Hepatocyte (in vitro differentiated cells): ENCODE measurements around the gene HAS3.

Experiments used
- EZH2 ChIP-seq: fragments of 200-600 bp; sonication (generic); IDR thresholded peaks from 2 replicates; pipeline ENCODE4 v1.6.1; 2016; ENCODE audit warnings: antibody characterized with exemption, mild to moderate bottlenecking, borderline replicate concordance
- EZH2phosphoT487 ChIP-seq: fragments of 200-600 bp; sonication (generic); IDR thresholded peaks from one replicate; pipeline ENCODE4 v1.6.1; 2018; ENCODE audit warnings: antibody characterized with exemption, mild to moderate bottlenecking, low read depth, moderate library complexity; ENCODE audit not compliant: unreplicated experiment, severe bottlenecking
- TF ChIP-seq, protein P1 (sequence below): fragments of 200-600 bp; sonication (generic); IDR thresholded peaks from 2 replicates; pipeline ENCODE4 v1.5.1; 2016; ENCODE audit warnings: antibody characterized with exemption, mild to moderate bottlenecking; ENCODE audit not compliant: poor library complexity

DNA sequence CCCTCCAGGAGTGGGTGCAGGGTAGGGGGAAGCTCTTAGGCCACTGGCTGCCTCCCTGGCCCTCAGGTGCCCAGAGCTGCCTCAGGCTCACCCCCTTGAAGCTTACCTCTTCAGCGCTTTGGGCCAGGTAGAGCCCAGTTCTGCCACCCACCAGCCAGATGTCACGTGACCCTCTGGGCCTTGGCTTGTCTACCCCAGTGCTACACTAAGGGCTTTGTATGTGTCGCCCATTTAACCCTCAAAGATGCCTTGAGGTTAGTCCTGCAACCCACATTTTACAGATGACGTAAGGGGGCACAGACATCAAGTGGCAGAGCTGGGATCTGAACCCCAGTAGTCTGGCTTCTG is 3.4 kb downstream of the HAS3 start:
- TF ChIP-seq, protein P1, sequence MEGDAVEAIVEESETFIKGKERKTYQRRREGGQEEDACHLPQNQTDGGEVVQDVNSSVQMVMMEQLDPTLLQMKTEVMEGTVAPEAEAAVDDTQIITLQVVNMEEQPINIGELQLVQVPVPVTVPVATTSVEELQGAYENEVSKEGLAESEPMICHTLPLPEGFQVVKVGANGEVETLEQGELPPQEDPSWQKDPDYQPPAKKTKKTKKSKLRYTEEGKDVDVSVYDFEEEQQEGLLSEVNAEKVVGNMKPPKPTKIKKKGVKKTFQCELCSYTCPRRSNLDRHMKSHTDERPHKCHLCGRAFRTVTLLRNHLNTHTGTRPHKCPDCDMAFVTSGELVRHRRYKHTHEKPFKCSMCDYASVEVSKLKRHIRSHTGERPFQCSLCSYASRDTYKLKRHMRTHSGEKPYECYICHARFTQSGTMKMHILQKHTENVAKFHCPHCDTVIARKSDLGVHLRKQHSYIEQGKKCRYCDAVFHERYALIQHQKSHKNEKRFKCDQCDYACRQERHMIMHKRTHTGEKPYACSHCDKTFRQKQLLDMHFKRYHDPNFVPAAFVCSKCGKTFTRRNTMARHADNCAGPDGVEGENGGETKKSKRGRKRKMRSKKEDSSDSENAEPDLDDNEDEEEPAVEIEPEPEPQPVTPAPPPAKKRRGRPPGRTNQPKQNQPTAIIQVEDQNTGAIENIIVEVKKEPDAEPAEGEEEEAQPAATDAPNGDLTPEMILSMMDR: no peak
- no peak for TF ChIP-seq EZH2
- TF ChIP-seq EZH2phosphoT487: no peak
